LNCaP clone FGC (cell line): ENCODE measurements around the gene USP6NL.

Source experiments
- DNase-seq: peaks from one replicate; pipeline ENCODE4 v3.0.0-alpha.2; 2011; ENCODE audit warnings: low read depth
- H3K4me3 ChIP-seq: 2 replicates; pipeline ENCODE4 v1.5.1; 2011; ENCODE audit warnings: mild to moderate bottlenecking, low read depth, low read length, control low read depth
- TF ChIP-seq, protein P1 (sequence below): IDR thresholded peaks from 2 replicates; pipeline ENCODE4 v1.5.1; 2012; ENCODE audit warnings: mild to moderate bottlenecking; ENCODE audit not compliant: control insufficient read depth, insufficient read depth; ENCODE audit errors: extremely low read depth

USP6NL gene

GRCh38 chr10:11609492-11610093, 1.9 kb downstream of the USP6NL start:
- H3K4me3 ChIP-seq: peak overlapping the region; percentile 86
- TF ChIP-seq, protein P1, sequence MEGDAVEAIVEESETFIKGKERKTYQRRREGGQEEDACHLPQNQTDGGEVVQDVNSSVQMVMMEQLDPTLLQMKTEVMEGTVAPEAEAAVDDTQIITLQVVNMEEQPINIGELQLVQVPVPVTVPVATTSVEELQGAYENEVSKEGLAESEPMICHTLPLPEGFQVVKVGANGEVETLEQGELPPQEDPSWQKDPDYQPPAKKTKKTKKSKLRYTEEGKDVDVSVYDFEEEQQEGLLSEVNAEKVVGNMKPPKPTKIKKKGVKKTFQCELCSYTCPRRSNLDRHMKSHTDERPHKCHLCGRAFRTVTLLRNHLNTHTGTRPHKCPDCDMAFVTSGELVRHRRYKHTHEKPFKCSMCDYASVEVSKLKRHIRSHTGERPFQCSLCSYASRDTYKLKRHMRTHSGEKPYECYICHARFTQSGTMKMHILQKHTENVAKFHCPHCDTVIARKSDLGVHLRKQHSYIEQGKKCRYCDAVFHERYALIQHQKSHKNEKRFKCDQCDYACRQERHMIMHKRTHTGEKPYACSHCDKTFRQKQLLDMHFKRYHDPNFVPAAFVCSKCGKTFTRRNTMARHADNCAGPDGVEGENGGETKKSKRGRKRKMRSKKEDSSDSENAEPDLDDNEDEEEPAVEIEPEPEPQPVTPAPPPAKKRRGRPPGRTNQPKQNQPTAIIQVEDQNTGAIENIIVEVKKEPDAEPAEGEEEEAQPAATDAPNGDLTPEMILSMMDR: no peak
- DNase-seq: no peak

GRCh38 chr10:11609052-11609451, 2.4 kb downstream of the USP6NL start:
- no peak overlapping the region for H3K4me3 ChIP-seq
- TF ChIP-seq, protein P1: no peak

DNA sequence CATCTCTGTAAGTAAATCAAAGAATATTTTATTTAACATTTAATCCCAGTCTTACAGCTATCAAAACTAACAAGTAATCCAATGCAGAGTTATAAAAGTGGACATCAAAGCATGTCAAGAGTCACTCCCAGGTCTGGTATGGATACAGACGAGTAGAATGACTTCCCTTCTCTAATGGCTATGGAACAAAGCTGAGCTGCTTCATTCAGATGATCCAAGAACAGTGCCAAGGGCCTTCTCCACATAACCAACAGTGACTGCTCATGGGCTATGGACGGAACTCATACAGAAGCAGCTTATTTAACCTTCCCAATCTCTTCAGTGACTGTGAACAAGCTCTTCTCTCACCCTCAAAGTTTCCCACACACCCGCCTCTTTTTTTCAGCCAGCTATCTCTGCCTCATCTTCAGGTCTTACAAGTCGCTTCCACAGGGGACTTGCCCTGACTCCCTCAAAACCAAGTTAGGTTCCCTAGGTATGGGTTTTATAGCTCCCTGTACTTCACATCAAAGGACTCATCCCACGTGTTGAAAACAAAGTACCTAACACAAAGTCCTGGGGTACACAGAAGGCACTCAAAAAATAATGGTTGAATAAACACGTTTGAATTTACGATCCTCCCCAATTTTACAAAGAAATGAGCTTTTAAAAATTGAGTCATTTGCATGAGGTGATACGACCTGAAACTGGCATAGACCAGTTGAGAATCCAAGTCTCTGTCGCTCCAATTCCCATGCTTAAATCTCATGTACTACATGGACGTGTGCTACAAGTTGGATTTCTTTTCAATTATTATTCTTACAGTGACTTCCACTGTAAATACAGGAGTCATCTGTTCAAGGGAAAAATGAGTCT, 3.1 kb downstream of the USP6NL start:
- TF ChIP-seq, protein P1: no peak
- no peak overlapping the region for H3K4me3 ChIP-seq
- DNase-seq: no peak

More at GRCh38 chr10:11609052-11609451, 2.4 kb downstream of the USP6NL start:
- DNase-seq: no peak

GRCh38 chr10:11605807-11606408, 5.5 kb downstream of the USP6NL start:
- no peak overlapping the region for H3K4me3 ChIP-seq
- DNase-seq: no peak
- TF ChIP-seq, protein P1: no peak

GRCh38 chr10:11604865-11605650, 6.4 kb downstream of the USP6NL start:
- H3K4me3 ChIP-seq: no peak overlapping the region
- DNase-seq: no peak
- TF ChIP-seq, protein P1: no peak

GRCh38 chr10:11603741-11604140, 7.7 kb downstream of the USP6NL start:
- no peak overlapping the region for H3K4me3 ChIP-seq
- DNase-seq: no peak
- TF ChIP-seq, protein P1: no peak
